Measurements from ENCODE around the gene DNAJB12.

DNA sequence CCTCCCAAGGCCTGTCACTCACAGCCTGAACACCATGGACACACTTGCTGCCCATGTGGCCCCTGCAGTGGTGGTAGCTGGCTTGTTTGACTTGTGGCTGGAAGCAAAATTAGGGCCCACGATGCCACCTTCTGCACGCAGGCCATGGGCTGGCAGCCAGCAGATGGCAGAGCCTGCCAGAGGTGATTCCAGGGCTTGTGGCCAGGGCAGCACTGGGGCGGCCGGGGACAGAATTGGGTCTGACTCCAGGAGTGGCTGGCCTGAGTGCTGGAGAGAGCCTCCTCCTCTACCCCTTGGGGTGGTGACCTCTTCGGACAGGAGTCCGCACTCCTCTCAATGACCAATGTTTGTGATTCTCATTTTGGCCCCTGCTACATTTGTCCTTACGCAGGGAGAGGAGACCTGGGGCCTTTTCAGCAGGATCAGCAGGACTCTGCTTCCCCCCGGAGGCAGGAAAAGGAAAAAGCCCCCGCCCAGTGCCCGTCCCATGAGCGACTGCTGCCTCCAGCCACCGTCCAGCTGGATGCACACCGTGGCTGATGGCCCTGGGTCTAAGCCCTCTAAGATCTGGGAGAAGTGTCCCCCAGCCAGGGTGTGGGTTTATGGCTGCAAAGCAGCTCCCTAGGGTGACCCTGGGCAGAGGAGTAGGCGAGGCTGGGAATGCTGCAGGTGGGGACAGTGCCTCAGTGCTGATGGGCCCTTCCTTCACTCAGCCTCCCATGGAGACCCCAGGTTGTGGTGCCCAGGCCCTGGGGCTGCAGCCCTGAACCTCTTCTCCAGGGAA, 26.5 kb downstream of the DNAJB12 start:
- TF ChIP-seq POLR2AphosphoS5 (IDR thresholded peaks at IDR 0.05; ENCODE audit: borderline replicate concordance, low read depth, low read length) = no peak
- TF ChIP-seq EZH2 (IDR thresholded peaks at IDR 0.05) = no peak
- TF ChIP-seq FOXP2 (optimal IDR thresholded peaks at IDR 0.05; ENCODE audit: control extremely low read depth, extremely low read length, insufficient read depth) = no peak
